Smooth muscle cell (in vitro differentiated cells): ENCODE data around the gene ZDHHC4. TPM values are rescaled to one million over a fixed set of nuclear protein-coding genes. Genes with fewer than 3 reads are reported as not detected.
A peak's percentile ranks its signal among the peaks of the same experiment; 100 is the strongest.

Source experiments
- DNase-seq: peaks from one replicate; lab custom pipeline; 2025; ENCODE audit not compliant: unreplicated experiment; lab: John Stamatoyannopoulos, UW
- H2AFZ ChIP-seq: fragments of 200-600 bp; sonication (generic); 2 replicates; pipeline ENCODE4 v1.6.0; 2016; ENCODE audit warnings: antibody characterized with exemption, low read depth, mild to moderate bottlenecking
- H3F3A ChIP-seq: fragments of 200-600 bp; sonication (generic); 2 replicates; pipeline ENCODE4 v1.6.0; 2017; ENCODE audit warnings: antibody characterized with exemption, low read depth
- H3K27ac ChIP-seq: fragments of 200-600 bp; sonication (generic); 2 replicates; pipeline ENCODE4 v1.5.1; 2016; ENCODE audit warnings: low read depth, mild to moderate bottlenecking
- H3K27me3 ChIP-seq: fragments of 200-600 bp; sonication (generic); 2 replicates; pipeline ENCODE4 v1.6.1; 2016; ENCODE audit warnings: low read depth, mild to moderate bottlenecking
- H3K36me3 ChIP-seq: fragments of 200-600 bp; sonication (generic); 2 replicates; pipeline ENCODE4 v1.5.1; 2016; ENCODE audit warnings: low read depth
- H3K4me1 ChIP-seq: fragments of 200-600 bp; sonication (generic); 2 replicates; pipeline ENCODE4 v1.5.1; 2016; ENCODE audit warnings: low read depth
- H3K4me2 ChIP-seq: fragments of 200-600 bp; sonication (generic); 2 replicates; pipeline ENCODE4 v1.6.0; 2016; ENCODE audit warnings: mild to moderate bottlenecking
- H3K4me3 ChIP-seq: fragments of 200-600 bp; sonication (generic); 2 replicates; pipeline ENCODE4 v1.5.1; 2016; ENCODE audit warnings: mild to moderate bottlenecking
- H3K79me2 ChIP-seq: fragments of 200-600 bp; sonication (generic); 2 replicates; pipeline ENCODE4 v1.6.0; 2016; ENCODE audit warnings: low read depth, mild to moderate bottlenecking
- H3K9ac ChIP-seq: fragments of 200-600 bp; sonication (generic); 2 replicates; pipeline ENCODE4 v1.6.0; 2016; ENCODE audit warnings: low read depth
- H3K9me3 ChIP-seq: fragments of 200-600 bp; sonication (generic); replicated peaks from 2 replicates; pipeline ENCODE4 v1.5.1; 2016; ENCODE audit warnings: low read depth
- H4K20me1 ChIP-seq: fragments of 200-600 bp; sonication (generic); 2 replicates; pipeline ENCODE4 v1.6.0; 2016; ENCODE audit warnings: low read depth
- WGBS: methylation state at CpG from one replicate; pipeline ENCODE4 v1.1.7; 2016; ENCODE audit warnings: low lambda C conversion rate; 5-methylcytosine and 5-hydroxymethylcytosine counted together
- polyA plus RNA-seq: library from polyadenylated mRNA; unstranded; fragments of >200 nt; fragmentation: Nextera tagmentation; extraction: Ambion mirVana; gene quantifications from 2 replicates; pipeline ENCODE4 v1.2.1, GENCODE V29; 2016
- total RNA-seq: library from RNA; depleted of rRNA; stranded (reverse); fragments of >200 nt; gene quantifications from 2 replicates; pipeline ENCODE4 v1.2.3, GENCODE V29; 2014
- TF ChIP-seq, protein P1 (sequence below): fragments of 200-600 bp; sonication (generic); IDR thresholded peaks from 2 replicates; pipeline ENCODE4 v1.5.1; 2017; ENCODE audit warnings: borderline replicate concordance, mild to moderate bottlenecking, antibody characterized with exemption; ENCODE audit not compliant: insufficient read depth, poor library complexity, severe bottlenecking

ZDHHC4 gene
- total RNA-seq (55.8 and 59.2 TPM in 2 replicates), polyA plus RNA-seq (69.5 and 86.8 TPM in 2 replicates)

DNA sequence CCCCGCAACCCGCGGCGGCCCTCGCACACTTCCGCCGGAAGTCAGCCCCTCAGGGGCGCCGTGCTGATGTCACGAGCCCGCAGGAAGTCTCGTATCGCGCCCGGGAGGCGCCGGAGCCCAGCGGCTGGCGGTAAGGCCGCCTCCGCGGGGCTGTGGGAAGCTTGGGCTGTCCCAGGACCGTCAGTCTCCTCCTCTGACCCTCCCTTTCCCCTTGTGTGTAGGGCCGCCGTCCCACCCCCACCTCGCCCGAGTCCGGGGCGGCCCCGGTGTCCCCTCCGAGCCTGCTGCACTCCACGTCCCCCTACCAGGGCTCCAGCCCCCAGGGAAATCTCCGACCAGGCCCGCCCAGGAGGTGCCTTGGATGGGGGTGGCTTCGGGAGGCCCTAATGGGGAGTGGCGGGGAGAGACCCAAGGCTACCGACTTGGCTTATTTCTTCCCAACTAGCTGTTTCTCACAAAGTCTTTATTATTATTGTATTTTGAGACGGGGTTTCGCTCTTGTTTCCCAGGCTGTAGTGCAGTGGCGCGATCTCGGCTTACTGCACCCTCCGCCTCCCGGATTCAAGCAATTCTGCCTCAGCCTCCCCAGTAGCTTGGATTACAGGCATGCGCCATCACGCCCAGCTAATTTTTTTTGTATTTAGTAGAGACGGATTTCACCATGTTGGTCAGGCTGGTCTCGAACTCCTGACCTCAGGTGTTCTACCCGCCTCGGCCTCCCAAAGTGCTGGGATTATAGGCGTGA, at the start of gene ZDHHC4:
TSS of gene ZDHHC4 (plus strand) at position 86 of the 745 bp plus-strand sequence. CDS start 3,108 bp downstream, outside the sequence.
- Histone ChIP-seq H3K79me2 (no peaks in the 10 kb centered on the region), H3K27me3 (no peaks in the 10 kb centered on the region), H3K36me3 (peaks cover 10% of the 10 kb centered on the region), H3K9me3 (no peaks in the 10 kb centered on the region), H4K20me1 (no peaks in the 10 kb centered on the region), H3K4me2 (peak within 1 kb of the TSS; percentile 95), H3K9ac (peak within 1 kb of the TSS; percentile 94), H3K27ac (peak within 1 kb of the TSS; percentile 88), H2AFZ (peak within 1 kb of the TSS; percentile 86), H3K4me3 (peak within 1 kb of the TSS; percentile 72), H3K4me1 (peaks cover 6% of the 10 kb centered on the region), H3F3A (no peaks in the 10 kb centered on the region)
- peak; percentile 38 for DNase-seq
- 28% methylated on average over 40 of the region's 51 CpGs for WGBS
- TF ChIP-seq, protein P1, sequence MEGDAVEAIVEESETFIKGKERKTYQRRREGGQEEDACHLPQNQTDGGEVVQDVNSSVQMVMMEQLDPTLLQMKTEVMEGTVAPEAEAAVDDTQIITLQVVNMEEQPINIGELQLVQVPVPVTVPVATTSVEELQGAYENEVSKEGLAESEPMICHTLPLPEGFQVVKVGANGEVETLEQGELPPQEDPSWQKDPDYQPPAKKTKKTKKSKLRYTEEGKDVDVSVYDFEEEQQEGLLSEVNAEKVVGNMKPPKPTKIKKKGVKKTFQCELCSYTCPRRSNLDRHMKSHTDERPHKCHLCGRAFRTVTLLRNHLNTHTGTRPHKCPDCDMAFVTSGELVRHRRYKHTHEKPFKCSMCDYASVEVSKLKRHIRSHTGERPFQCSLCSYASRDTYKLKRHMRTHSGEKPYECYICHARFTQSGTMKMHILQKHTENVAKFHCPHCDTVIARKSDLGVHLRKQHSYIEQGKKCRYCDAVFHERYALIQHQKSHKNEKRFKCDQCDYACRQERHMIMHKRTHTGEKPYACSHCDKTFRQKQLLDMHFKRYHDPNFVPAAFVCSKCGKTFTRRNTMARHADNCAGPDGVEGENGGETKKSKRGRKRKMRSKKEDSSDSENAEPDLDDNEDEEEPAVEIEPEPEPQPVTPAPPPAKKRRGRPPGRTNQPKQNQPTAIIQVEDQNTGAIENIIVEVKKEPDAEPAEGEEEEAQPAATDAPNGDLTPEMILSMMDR: no peak

GRCh38 chr7:6528401-6529130, 48.7 kb upstream of the ZDHHC4 start:
- 77% methylated on average over 13 of the region's 13 CpGs for WGBS
- Histone ChIP-seq H3K4me3 (no peak overlapping the region), H4K20me1 (no peaks in the 10 kb centered on the region), H3K27ac (no peak overlapping the region), H3K4me1 (no peaks in the 10 kb centered on the region), H3K36me3 (no peaks in the 10 kb centered on the region), H3K79me2 (no peaks in the 10 kb centered on the region), H3K9me3 (no peaks in the 10 kb centered on the region), H3K9ac (no peak overlapping the region), H3F3A (no peaks in the 10 kb centered on the region), H3K27me3 (peaks cover 54% of the 10 kb centered on the region), H2AFZ (no peak overlapping the region), H3K4me2 (no peak overlapping the region)
- DNase-seq: no peak
- TF ChIP-seq, protein P1: no peak

GRCh38 chr7:6529643-6530042, 47.6 kb upstream of the ZDHHC4 start:
- TF ChIP-seq, protein P1: no peak
- Histone ChIP-seq H3K4me2 (no peak overlapping the region), H3K27me3 (peaks cover 64% of the 10 kb centered on the region), H4K20me1 (no peaks in the 10 kb centered on the region), H3K79me2 (no peaks in the 10 kb centered on the region), H2AFZ (no peak overlapping the region), H3K4me1 (no peaks in the 10 kb centered on the region), H3F3A (no peaks in the 10 kb centered on the region), H3K4me3 (no peak overlapping the region), H3K36me3 (no peaks in the 10 kb centered on the region), H3K27ac (no peak overlapping the region), H3K9me3 (no peaks in the 10 kb centered on the region), H3K9ac (no peak overlapping the region)
- 46% methylated on average over 6 of the region's 6 CpGs for WGBS
- DNase-seq: no peak
